ENCODE results near the gene TRIM33. TPM values are rescaled to one million over a fixed set of nuclear protein-coding genes. Genes with fewer than 3 reads are reported as not detected.

Gene TRIM33
- total and polyA plus RNA-seq, 2 experiments from 2014 or later = 50.3 to 51.1 TPM

DNA sequence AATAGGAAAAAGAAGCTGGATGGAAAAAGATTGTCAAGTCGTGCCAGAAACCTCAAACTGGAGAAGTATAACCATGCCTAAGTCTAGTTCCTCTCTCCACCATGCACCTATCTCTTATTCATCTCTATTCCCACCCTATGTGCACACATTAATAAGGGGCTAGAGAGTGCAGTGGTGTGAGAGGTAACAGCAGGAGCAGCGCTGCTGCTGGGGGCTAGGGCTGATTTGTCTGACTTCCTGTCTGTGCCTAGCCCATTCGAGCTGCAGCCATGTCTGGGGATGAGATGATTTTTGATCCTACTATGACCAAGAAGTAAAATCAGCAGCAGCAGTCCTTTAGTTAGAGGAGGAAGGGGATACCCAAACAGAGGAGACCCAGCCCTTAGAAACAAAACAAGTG lies 43.0 kb downstream of the TRIM33 start:
- no peak overlapping the region for H2AFZ ChIP-seq
- H3K4me1 ChIP-seq (ENCODE audit: insufficient read depth) = peaks cover 22% of the 10 kb centered on the region
- no peak overlapping the region for H3K4me2 ChIP-seq
- peak overlapping the region; percentile 74 for H3K27ac Mint-ChIP-seq
- peaks cover 4% of the 10 kb centered on the region for H3K27me3 Mint-ChIP-seq (ENCODE audit: insufficient read depth, low read depth, poor library complexity)
- ATAC-seq (peak; percentile 39; the same call in 2 of the 3 replicates), DNase-seq (ENCODE audit: low spot score) (no peak)
- peaks cover 35% of the 10 kb centered on the region for H4K20me1 ChIP-seq (replicated peaks; ENCODE audit: insufficient read depth)
- H3K36me3 Mint-ChIP-seq (ENCODE audit: low read depth) = peaks cover 5% of the 10 kb centered on the region; the same call in 2 of the 3 replicates
- no peaks in the 10 kb centered on the region for H3K9me2 ChIP-seq (ENCODE audit: insufficient read depth)
- no peaks in the 10 kb centered on the region; the same call in 2 of the 3 replicates for H3K9me3 Mint-ChIP-seq
- no peak overlapping the region for H3K27ac ChIP-seq (ENCODE audit: low read depth)
- peaks cover 100% of the 10 kb centered on the region for H3K79me2 ChIP-seq (replicated peaks; ENCODE audit: insufficient read depth)
- H3F3A ChIP-seq (replicated peaks; ENCODE audit: low read depth) = no peaks in the 10 kb centered on the region
- no peak for TF ChIP-seq ZNF114 (CRISPR knock-in tag; IDR thresholded peaks at IDR 0.05)
- TF ChIP-seq, protein P1, sequence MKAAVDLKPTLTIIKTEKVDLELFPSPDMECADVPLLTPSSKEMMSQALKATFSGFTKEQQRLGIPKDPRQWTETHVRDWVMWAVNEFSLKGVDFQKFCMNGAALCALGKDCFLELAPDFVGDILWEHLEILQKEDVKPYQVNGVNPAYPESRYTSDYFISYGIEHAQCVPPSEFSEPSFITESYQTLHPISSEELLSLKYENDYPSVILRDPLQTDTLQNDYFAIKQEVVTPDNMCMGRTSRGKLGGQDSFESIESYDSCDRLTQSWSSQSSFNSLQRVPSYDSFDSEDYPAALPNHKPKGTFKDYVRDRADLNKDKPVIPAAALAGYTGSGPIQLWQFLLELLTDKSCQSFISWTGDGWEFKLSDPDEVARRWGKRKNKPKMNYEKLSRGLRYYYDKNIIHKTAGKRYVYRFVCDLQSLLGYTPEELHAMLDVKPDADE (IDR thresholded peaks at IDR 0.05) = no peak
- no peak for TF ChIP-seq EZH2 (IDR thresholded peaks at IDR 0.05; ENCODE audit: low read depth, unreplicated experiment)
- no peak for TF ChIP-seq CREB1 (CRISPR knock-in tag; IDR thresholded peaks at IDR 0.05; ENCODE audit: low read depth)
- TF ChIP-seq, protein P2, sequence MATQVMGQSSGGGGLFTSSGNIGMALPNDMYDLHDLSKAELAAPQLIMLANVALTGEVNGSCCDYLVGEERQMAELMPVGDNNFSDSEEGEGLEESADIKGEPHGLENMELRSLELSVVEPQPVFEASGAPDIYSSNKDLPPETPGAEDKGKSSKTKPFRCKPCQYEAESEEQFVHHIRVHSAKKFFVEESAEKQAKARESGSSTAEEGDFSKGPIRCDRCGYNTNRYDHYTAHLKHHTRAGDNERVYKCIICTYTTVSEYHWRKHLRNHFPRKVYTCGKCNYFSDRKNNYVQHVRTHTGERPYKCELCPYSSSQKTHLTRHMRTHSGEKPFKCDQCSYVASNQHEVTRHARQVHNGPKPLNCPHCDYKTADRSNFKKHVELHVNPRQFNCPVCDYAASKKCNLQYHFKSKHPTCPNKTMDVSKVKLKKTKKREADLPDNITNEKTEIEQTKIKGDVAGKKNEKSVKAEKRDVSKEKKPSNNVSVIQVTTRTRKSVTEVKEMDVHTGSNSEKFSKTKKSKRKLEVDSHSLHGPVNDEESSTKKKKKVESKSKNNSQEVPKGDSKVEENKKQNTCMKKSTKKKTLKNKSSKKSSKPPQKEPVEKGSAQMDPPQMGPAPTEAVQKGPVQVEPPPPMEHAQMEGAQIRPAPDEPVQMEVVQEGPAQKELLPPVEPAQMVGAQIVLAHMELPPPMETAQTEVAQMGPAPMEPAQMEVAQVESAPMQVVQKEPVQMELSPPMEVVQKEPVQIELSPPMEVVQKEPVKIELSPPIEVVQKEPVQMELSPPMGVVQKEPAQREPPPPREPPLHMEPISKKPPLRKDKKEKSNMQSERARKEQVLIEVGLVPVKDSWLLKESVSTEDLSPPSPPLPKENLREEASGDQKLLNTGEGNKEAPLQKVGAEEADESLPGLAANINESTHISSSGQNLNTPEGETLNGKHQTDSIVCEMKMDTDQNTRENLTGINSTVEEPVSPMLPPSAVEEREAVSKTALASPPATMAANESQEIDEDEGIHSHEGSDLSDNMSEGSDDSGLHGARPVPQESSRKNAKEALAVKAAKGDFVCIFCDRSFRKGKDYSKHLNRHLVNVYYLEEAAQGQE (IDR thresholded peaks at IDR 0.05; ENCODE audit: unreplicated experiment) = no peak
- TF ChIP-seq NANOG (IDR thresholded peaks at IDR 0.05; ENCODE audit: borderline replicate concordance) = no peak
- TF ChIP-seq, protein P3, sequence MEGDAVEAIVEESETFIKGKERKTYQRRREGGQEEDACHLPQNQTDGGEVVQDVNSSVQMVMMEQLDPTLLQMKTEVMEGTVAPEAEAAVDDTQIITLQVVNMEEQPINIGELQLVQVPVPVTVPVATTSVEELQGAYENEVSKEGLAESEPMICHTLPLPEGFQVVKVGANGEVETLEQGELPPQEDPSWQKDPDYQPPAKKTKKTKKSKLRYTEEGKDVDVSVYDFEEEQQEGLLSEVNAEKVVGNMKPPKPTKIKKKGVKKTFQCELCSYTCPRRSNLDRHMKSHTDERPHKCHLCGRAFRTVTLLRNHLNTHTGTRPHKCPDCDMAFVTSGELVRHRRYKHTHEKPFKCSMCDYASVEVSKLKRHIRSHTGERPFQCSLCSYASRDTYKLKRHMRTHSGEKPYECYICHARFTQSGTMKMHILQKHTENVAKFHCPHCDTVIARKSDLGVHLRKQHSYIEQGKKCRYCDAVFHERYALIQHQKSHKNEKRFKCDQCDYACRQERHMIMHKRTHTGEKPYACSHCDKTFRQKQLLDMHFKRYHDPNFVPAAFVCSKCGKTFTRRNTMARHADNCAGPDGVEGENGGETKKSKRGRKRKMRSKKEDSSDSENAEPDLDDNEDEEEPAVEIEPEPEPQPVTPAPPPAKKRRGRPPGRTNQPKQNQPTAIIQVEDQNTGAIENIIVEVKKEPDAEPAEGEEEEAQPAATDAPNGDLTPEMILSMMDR (conservative IDR thresholded peaks at IDR 0.05; ENCODE audit: low read depth in 2 of 2) = no peak
- TF ChIP-seq, protein P4, sequence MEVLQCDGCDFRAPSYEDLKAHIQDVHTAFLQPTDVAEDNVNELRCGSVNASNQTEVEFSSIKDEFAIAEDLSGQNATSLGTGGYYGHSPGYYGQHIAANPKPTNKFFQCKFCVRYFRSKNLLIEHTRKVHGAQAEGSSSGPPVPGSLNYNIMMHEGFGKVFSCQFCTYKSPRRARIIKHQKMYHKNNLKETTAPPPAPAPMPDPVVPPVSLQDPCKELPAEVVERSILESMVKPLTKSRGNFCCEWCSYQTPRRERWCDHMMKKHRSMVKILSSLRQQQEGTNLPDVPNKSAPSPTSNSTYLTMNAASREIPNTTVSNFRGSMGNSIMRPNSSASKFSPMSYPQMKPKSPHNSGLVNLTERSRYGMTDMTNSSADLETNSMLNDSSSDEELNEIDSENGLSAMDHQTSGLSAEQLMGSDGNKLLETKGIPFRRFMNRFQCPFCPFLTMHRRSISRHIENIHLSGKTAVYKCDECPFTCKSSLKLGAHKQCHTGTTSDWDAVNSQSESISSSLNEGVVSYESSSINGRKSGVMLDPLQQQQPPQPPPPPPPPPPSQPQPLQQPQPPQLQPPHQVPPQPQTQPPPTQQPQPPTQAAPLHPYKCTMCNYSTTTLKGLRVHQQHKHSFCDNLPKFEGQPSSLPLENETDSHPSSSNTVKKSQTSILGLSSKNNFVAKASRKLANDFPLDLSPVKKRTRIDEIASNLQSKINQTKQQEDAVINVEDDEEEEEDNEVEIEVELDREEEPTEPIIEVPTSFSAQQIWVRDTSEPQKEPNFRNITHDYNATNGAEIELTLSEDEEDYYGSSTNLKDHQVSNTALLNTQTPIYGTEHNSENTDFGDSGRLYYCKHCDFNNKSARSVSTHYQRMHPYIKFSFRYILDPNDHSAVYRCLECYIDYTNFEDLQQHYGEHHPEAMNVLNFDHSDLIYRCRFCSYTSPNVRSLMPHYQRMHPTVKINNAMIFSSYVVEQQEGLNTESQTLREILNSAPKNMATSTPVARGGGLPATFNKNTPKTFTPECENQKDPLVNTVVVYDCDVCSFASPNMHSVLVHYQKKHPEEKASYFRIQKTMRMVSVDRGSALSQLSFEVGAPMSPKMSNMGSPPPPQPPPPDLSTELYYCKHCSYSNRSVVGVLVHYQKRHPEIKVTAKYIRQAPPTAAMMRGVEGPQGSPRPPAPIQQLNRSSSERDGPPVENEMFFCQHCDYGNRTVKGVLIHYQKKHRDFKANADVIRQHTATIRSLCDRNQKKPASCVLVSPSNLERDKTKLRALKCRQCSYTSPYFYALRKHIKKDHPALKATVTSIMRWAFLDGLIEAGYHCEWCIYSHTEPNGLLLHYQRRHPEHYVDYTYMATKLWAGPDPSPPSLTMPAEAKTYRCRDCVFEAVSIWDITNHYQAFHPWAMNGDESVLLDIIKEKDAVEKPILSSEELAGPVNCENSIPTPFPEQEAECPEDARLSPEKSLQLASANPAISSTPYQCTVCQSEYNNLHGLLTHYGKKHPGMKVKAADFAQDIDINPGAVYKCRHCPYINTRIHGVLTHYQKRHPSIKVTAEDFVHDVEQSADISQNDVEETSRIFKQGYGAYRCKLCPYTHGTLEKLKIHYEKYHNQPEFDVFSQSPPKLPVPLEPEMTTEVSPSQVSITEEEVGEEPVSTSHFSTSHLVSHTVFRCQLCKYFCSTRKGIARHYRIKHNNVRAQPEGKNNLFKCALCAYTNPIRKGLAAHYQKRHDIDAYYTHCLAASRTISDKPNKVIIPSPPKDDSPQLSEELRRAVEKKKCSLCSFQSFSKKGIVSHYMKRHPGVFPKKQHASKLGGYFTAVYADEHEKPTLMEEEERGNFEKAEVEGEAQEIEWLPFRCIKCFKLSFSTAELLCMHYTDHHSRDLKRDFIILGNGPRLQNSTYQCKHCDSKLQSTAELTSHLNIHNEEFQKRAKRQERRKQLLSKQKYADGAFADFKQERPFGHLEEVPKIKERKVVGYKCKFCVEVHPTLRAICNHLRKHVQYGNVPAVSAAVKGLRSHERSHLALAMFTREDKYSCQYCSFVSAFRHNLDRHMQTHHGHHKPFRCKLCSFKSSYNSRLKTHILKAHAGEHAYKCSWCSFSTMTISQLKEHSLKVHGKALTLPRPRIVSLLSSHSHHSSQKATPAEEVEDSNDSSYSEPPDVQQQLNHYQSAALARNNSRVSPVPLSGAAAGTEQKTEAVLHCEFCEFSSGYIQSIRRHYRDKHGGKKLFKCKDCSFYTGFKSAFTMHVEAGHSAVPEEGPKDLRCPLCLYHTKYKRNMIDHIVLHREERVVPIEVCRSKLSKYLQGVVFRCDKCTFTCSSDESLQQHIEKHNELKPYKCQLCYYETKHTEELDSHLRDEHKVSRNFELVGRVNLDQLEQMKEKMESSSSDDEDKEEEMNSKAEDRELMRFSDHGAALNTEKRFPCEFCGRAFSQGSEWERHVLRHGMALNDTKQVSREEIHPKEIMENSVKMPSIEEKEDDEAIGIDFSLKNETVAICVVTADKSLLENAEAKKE (CRISPR knock-in tag; IDR thresholded peaks at IDR 0.05) = no peak
- no peak for TF ChIP-seq STAT1 (IDR thresholded peaks at IDR 0.05; ENCODE audit: unreplicated experiment)
- no peak for TF ChIP-seq POLR2AphosphoS5 (IDR thresholded peaks at IDR 0.05; ENCODE audit: low read depth)
- no peak for TF ChIP-seq ZNF331 (CRISPR knock-in tag; IDR thresholded peaks at IDR 0.05; ENCODE audit: low read depth)
- TF ChIP-seq JUNB (IDR thresholded peaks at IDR 0.05; ENCODE audit: unreplicated experiment) = no peak
- TF ChIP-seq EZH2phosphoT487 (IDR thresholded peaks at IDR 0.05; ENCODE audit: unreplicated experiment) = no peak
- no peaks in the 10 kb centered on the region for H3K36me3 ChIP-seq (ENCODE audit: insufficient read depth)
- no peak overlapping the region for H3K4me3 ChIP-seq
- peaks cover 41% of the 10 kb centered on the region for H3K4me1 Mint-ChIP-seq
- H3K4me3 Mint-ChIP-seq = no peak overlapping the region
- no peaks in the 10 kb centered on the region for H3K27me3 ChIP-seq (ENCODE audit: insufficient read depth)

Measured in GM23338 (cell line).